HG03095 (cell line): ENCODE results near the gene UBE2O.
A peak's percentile ranks its signal among the peaks of the same experiment; 100 is the strongest.

Source experiments
- ATAC-seq: cut with Tn5 transposase; IDR thresholded peaks from one replicate; pipeline ENCODE4 v1.9.1; 2021; ENCODE audit warnings: moderate library complexity; ENCODE audit not compliant: unreplicated experiment

UBE2O gene

DNA sequence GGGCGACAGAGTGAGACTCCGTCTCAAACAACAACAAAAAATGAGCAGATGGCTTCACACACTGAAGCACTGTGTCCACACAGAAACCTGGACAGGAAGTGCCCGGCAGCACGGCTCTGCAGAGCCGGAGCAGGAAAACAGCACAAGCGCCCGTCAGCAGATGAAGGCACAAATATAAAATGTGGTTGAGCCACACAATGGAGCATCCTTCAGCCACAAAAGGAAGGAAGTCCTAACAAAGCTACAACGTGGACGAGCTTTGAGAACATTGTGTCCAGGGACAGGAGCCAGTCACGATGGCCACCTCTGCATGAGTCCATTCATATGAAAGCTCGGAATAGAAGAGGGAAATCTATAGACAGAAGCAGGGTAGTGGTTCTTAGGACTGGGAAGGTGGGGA, 32.6 kb upstream of the UBE2O start:
- ATAC-seq: no peak

DNA sequence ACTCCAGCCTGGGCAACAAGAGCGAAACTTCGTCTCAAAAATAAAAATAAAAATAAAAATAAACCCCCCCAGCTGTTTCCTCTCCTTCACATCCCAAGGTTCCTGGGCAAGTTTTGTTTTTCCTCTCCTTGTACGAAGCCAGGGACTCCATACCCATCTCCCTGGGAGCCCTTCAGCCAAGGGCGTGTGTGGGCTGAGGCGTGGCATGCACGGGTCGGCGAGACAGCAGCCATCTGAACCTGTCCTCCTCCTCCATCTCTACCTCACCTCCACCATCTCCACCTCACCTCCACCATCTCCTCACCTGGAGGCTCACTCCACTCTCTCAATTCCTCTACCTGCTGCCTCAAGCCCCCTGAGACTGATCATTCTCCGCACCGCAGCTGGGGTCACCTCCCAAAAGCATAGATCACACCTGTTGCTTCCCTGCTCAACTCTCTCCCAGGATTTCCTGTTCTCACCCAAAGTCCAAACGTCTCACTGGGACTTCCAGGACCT, 31.3 kb upstream of the UBE2O start:
- no peak for ATAC-seq

GRCh38 chr17:76481071-76481655, 28.2 kb upstream of the UBE2O start:
- peak; percentile 51 for ATAC-seq

DNA sequence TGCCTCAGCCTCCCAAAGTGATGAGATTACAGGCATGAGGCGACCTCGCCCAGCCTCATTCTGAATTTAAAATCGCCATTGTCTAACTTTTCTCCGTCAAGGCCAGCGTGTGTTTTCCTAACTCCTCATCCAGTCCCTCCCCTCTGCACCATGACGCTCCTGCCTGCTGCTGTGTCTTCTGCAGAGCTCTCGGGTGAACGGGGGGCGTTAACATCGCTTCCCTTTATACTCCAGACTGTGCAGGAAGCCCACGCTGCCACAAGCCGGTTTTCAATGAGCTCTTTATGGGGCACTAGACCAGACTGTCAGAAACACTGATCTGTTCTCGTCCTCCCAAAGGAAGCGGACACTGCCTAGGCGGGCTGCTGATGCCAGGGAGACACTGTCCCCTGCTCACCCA, 27.7 kb upstream of the UBE2O start:
- ATAC-seq: peak; percentile 18

DNA sequence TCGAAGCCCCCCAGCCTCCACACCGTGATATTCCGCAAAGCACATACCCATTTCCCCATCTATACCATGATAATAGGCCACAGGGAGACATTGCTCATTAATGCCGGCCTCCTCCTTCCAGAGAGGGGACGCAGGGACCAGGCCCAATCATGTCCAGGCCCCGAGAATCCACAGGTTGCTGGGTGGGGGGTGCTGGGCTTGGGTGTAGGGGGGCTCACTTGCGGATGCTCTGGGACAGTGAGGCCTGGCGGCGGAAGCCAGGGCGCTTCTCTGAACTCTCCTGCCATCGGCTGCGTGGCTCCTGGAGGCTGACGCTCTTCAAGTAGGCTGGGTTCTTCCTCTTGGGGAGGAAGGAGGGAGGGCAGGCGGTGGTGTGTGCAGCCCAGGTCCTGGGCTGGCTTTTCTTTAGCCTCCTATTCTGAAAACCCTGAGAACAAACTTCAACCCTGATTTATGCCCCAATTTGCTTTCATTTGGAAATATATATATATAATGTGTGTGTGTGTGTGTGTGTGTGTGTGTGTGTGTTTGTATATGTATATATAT, 26.6 kb upstream of the UBE2O start:
- ATAC-seq: no peak

DNA sequence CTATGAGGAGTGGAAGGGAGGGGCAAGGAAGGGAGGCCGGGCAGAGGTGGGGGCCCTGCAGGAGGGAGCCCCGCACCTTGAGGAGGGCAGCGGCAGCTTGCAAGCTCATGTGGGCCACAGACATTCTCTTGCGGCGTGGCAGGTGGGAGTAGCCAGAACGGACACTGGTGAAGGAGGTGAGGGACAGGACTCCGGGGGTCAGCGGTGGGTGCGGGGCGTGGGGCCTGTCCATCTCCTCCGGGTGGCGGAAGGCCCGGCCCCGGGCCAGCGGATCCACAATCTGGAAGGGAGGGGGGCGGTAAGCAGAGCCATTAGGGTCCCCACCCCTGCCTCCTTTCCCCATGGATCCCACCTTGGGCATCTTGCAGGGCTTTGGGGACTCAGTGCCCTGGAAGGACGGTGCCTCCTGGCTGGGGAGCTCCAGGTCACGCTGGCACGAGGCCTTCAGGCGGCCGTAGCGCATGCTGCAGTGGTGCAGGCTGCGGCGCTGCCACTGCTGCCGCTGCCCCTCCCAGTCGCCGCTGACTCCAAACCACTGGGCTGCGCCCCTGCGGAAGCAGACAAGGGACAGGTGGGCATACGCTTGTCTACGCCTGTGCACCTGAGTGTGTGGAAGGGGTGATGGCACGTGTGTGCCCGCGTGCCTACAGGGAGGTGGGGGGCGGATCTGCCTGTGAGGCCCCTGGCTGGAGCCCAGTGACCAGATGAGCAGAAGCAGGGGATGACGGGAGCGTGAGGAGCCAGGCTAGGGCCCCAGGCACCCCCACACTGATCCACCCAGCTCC, 26.0 kb upstream of the UBE2O start:
- ATAC-seq: no peak

- no peak for ATAC-seq
Observed at GRCh38 chr17:76478097-76478496, 25.1 kb upstream of the UBE2O start.

DNA sequence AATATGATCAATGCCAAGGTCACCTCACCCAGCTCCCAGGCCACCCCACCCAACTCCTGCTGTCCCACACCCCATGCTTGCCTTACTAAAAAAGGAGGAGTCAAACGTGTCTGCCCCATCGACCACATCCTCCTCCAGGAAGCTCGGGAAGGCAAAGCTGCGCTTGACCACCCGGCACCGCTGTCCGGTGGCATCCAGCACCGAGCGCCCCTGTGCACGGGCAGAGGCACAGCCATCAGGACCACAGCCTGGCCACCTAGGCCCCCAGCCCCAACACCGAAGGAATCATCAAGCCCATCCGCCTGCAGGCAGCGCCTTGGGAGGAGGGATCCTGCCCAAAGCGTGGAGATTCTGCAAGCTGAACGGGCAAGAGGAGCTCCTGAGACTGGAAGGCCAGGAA, 24.6 kb upstream of the UBE2O start:
- no peak for ATAC-seq

GRCh38 chr17:76476736-76477135, 23.8 kb upstream of the UBE2O start:
- ATAC-seq: no peak

DNA sequence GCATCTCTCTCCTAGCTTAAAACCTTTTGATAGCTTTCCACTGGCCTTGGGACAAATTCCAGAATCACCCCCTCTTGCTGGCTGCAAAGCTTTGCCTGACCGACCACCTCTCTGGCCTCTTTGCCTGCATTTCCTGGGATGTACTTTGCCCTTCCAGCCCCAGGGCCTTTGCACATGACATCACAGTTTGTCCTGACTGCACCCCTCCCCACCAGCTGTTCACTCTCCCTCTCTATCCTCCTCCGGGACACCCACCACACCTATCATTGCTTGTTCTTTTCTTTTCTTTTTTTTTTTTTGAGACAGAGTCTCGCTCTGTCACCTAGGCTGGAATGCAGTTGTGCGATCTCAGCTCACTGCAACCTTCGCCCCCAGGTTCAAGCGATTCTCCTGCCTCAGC, 22.4 kb upstream of the UBE2O start:
- no peak for ATAC-seq

DNA sequence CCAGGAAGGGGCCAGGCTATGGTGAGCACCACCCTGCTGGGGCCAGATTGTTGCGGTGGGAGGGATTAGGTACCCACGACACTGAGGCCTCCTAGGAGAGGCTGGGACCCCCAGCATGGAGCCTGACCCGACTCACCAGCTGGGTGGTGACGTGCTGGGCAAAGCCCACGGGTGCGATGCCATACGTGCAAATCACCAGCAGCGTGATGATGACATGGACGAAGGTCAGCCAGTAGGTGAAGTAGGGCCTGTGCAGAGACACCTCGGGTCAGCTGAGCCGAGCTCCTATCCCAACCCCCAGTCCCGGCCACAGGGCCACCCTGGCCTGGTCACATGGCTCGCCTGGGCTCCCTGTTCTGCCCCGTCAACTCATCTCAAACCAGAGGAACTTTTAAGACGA, 21.9 kb upstream of the UBE2O start:
- no peak for ATAC-seq

GRCh38 chr17:76474238-76474637, 21.3 kb upstream of the UBE2O start:
- ATAC-seq: no peak

DNA sequence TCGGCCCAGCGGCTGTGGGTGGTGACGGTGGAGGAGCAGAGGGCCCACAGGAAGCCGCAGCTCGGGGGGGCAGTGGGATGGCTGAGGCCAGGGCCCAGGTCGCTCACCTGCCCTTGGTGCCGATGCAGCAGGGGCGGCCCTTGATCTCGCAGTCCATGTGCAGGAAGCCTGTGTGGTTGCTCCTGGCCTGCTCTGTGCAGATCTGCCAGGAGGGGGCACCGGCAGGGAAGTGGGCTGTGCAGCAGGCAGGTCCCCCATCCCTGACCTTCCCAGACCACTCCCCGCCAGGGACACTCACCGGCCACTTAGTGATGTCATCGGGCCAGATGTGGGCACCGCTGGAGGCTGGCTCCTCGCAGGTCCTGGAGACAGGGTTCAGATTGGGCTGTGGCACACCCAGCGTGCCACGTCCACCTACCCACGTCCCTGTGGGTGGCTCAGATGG, 20.6 kb upstream of the UBE2O start:
- ATAC-seq: no peak

DNA sequence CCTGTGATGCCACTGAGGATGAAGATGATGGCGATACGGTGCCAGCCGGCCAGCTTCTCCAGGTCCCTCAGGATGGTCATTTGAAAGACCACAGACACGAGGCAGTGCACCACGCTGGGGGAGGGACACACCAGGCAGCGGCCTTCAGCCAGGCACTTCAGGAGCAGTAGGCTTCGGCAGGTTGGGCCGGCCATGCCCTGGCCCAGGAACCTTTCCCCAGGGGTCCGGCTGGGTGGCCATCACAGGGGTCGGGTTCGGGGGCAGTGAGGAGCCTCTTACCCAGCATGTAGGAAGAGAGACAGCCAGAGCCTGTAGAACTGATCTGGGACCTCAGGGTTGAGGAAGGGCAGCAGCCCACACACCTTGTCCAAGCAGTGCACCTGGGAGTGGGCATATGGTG, 19.8 kb upstream of the UBE2O start:
- no peak for ATAC-seq

- ATAC-seq: no peak
Observed at GRCh38 chr17:76472258-76472645, 19.3 kb upstream of the UBE2O start.

GRCh38 chr17:76471498-76472257, 18.7 kb upstream of the UBE2O start:
- no peak for ATAC-seq

GRCh38 chr17:76469991-76470739, 17.2 kb upstream of the UBE2O start:
- ATAC-seq: no peak

- no peak for ATAC-seq
Observed at GRCh38 chr17:76469076-76469990, 16.4 kb upstream of the UBE2O start.

GRCh38 chr17:76468634-76469010, 15.7 kb upstream of the UBE2O start:
- ATAC-seq: no peak
